Activated CD4-positive, CD25-positive, alpha-beta regulatory T cell treated with anti-CD3 and anti-CD28 coated beads, Interleukin-2, amount 50 U/mL, for 72 hours (primary cell): ENCODE measurements around the gene TCFL5.

Experiments
- DNase-seq: peaks from one replicate; pipeline ENCODE4 v3.0.0; 2021

Gene TCFL5

GRCh38 chr20:62808211-62808865 is 53.3 kb downstream of the TCFL5 start:
- peak; percentile 79 for DNase-seq

- no peak for DNase-seq
Observed at GRCh38 chr20:62807444-62808210, 54.0 kb downstream of the TCFL5 start.

- DNase-seq: no peak
Observed at GRCh38 chr20:62806383-62807050, 55.1 kb downstream of the TCFL5 start.

- DNase-seq: no peak
Observed at GRCh38 chr20:62805711-62806382, 55.8 kb downstream of the TCFL5 start.

GRCh38 chr20:62805155-62805710 is 56.4 kb downstream of the TCFL5 start:
- DNase-seq: no peak

- DNase-seq: peak; percentile 71
Observed at GRCh38 chr20:62804627-62805154, 56.9 kb downstream of the TCFL5 start, which contains the start of gene OGFR. OGFR (plus strand) TSS chr20:62804835; CDS start chr20:62804860, 25 bp downstream.

- no peak for DNase-seq
Observed at GRCh38 chr20:62804021-62804626, 57.5 kb downstream of the TCFL5 start.

GRCh38 chr20:62802026-62802712 is 59.5 kb downstream of the TCFL5 start:
- DNase-seq: no peak

GRCh38 chr20:62801284-62802010 is 60.2 kb downstream of the TCFL5 start:
- no peak for DNase-seq

GRCh38 chr20:62800314-62801259 is 61.0 kb downstream of the TCFL5 start:
- DNase-seq: no peak

- DNase-seq: no peak
Observed at GRCh38 chr20:62799873-62800272, 61.7 kb downstream of the TCFL5 start.

GRCh38 chr20:62799459-62799858 is 62.2 kb downstream of the TCFL5 start:
- DNase-seq: no peak

GRCh38 chr20:62799036-62799435 is 62.6 kb downstream of the TCFL5 start:
- no peak for DNase-seq

- no peak for DNase-seq
Observed at GRCh38 chr20:62797671-62798532, 63.7 kb downstream of the TCFL5 start.

GRCh38 chr20:62796699-62797491 is 64.7 kb downstream of the TCFL5 start:
- DNase-seq: no peak

GRCh38 chr20:62795023-62795761 is 66.4 kb downstream of the TCFL5 start:
- DNase-seq: peak; percentile 68
